PC-3 (cell line): ENCODE measurements around the gene FAM98B. TPM values are rescaled to one million over a fixed set of nuclear protein-coding genes. Genes with fewer than 3 reads are reported as not detected.

Experiments used
- ATAC-seq: fragments of 200-7000 bp; cut with Tn5 transposase; 2 replicates; pipeline ENCODE4 v1.9.1; 2020; ENCODE audit warnings: mild to moderate bottlenecking, moderate library complexity
- BruUV-seq: library from RNA; stranded (reverse); fragments of 400-500 nt; replicated peaks from 2 replicates; lab custom pipeline; 2021; lab: Mats Ljungman, UMichigan
- CTCF ChIA-PET: fragments of 300-600 bp; sonication (Branson Sonifier 250); formaldehyde crosslinking; loops from one replicate; lab custom pipeline; 2022; ENCODE audit warnings: antibody characterized with exemption; lab: Charles Lee
- POLR2A ChIA-PET: fragments of 300-600 bp; sonication (Branson Sonifier 250); formaldehyde crosslinking; loops from one replicate; lab custom pipeline; 2022; ENCODE audit warnings: antibody characterized with exemption; ENCODE audit not compliant: unreplicated experiment; lab: Charles Lee
- DNase-seq: peaks from one replicate; pipeline ENCODE4 v3.0.0-alpha.2; 2015
- H2AFZ ChIP-seq: fragments of 300-600 bp; sonication (generic); 2 replicates; pipeline ENCODE4 v1.6.0; 2016; ENCODE audit warnings: antibody characterized with exemption, low read length
- H3F3A ChIP-seq: fragments of 300-600 bp; sonication (generic); one replicate; pipeline ENCODE4 v1.6.0; 2017; ENCODE audit warnings: antibody characterized with exemption, low read length, control low read depth, mild to moderate bottlenecking; ENCODE audit not compliant: unreplicated experiment
- H3K27ac ChIP-seq: fragments of 300-600 bp; sonication (generic); 2 replicates; pipeline ENCODE4 v1.5.1; 2016; ENCODE audit warnings: mild to moderate bottlenecking, low read length
- H3K27me3 ChIP-seq: fragments of 300-600 bp; sonication (generic); 2 replicates; pipeline ENCODE4 v1.6.1; 2016; ENCODE audit warnings: low read length, mixed read lengths
- H3K36me3 ChIP-seq: fragments of 300-600 bp; sonication (generic); 2 replicates; pipeline ENCODE4 v1.6.1; 2016; ENCODE audit warnings: low read depth, mixed run types, low read length, mixed read lengths
- H3K4me1 ChIP-seq: fragments of 300-600 bp; sonication (generic); 2 replicates; pipeline ENCODE4 v1.5.1; 2016; ENCODE audit warnings: low read length; ENCODE audit not compliant: insufficient read depth
- H3K4me2 ChIP-seq: fragments of 300-600 bp; sonication (generic); 2 replicates; pipeline ENCODE4 v1.6.0; 2016; ENCODE audit warnings: low read length
- H3K4me3 ChIP-seq: fragments of 300-600 bp; sonication (generic); 2 replicates; pipeline ENCODE4 v1.5.1; 2016; ENCODE audit warnings: mild to moderate bottlenecking, low read length, mixed read lengths
- H3K79me2 ChIP-seq: fragments of 300-600 bp; sonication (generic); 2 replicates; pipeline ENCODE4 v1.6.1; 2017; ENCODE audit warnings: low read length, mixed read lengths
- H3K9ac ChIP-seq: fragments of 300-600 bp; sonication (generic); 2 replicates; pipeline ENCODE4 v1.6.0; 2016; ENCODE audit warnings: mild to moderate bottlenecking, low read length
- H3K9me2 ChIP-seq: fragments of 300-600 bp; sonication (generic); replicated peaks from 2 replicates; pipeline ENCODE4 v1.6.1; 2016; ENCODE audit warnings: mixed run types, low read length, mixed read lengths
- H3K9me3 ChIP-seq: fragments of 300-600 bp; sonication (generic); 2 replicates; pipeline ENCODE4 v1.6.1; 2016; ENCODE audit warnings: low read length, mixed read lengths
- H4K20me1 ChIP-seq: fragments of 300-600 bp; sonication (generic); 2 replicates; pipeline ENCODE4 v1.6.1; 2016; ENCODE audit warnings: low read length, mixed read lengths
- EZH2 ChIP-seq: fragments of 300-600 bp; sonication (generic); IDR thresholded peaks from one replicate; pipeline ENCODE4 v1.6.1; 2017; ENCODE audit warnings: antibody characterized with exemption, mild to moderate bottlenecking, low read length; ENCODE audit not compliant: unreplicated experiment
- EZH2phosphoT487 ChIP-seq: fragments of 300-600 bp; sonication (generic); IDR thresholded peaks from 2 replicates; pipeline ENCODE4 v1.6.1; 2018; ENCODE audit warnings: mild to moderate bottlenecking, antibody characterized with exemption, low read length, borderline replicate concordance
- intact Hi-C: fragments of 100-400 bp; cut with micrococcal nuclease; formaldehyde crosslinking; loops from 2 replicates; pipeline ENCODE4 v1.9.0; 2023
- total RNA-seq: library from RNA; depleted of rRNA; stranded (reverse); fragments of >200 nt; gene quantifications from 2 replicates; pipeline ENCODE4 v1.2.3, GENCODE V29; 2014
- TF ChIP-seq, protein P1 (sequence below): fragments of 300-600 bp; sonication (generic); conservative IDR thresholded peaks from 2 replicates; pipeline ENCODE4 v1.5.1; 2017; ENCODE audit warnings: antibody characterized with exemption, low read depth, mild to moderate bottlenecking, low read length

FAM98B gene
- total RNA-seq, 1 experiment from 2014 or later, result 7.8 TPM

- POLR2A ChIA-PET, result no interaction called here
- intact Hi-C loops, result loop anchor here (10.0 kb wide), 1 partner anchor 169 kb away; no protein-coding TSS in a partner anchor
- Histone ChIP-seq H3K4me1 (no peaks in the 10 kb centered on the region), H3F3A (no peaks in the 10 kb centered on the region), H3K4me2 (no peak overlapping the region), H3K36me3 (peaks cover 45% of the 10 kb centered on the region), H3K27ac (no peak overlapping the region), H3K9ac (no peak overlapping the region), H3K4me3 (no peak overlapping the region), H3K9me3 (no peaks in the 10 kb centered on the region), H3K79me2 (no peaks in the 10 kb centered on the region), H2AFZ (no peak overlapping the region), H3K9me2 (no peaks in the 10 kb centered on the region), H4K20me1 (no peaks in the 10 kb centered on the region), H3K27me3 (no peaks in the 10 kb centered on the region)
- no peak for TF ChIP-seq EZH2phosphoT487
- TF ChIP-seq, protein P1, sequence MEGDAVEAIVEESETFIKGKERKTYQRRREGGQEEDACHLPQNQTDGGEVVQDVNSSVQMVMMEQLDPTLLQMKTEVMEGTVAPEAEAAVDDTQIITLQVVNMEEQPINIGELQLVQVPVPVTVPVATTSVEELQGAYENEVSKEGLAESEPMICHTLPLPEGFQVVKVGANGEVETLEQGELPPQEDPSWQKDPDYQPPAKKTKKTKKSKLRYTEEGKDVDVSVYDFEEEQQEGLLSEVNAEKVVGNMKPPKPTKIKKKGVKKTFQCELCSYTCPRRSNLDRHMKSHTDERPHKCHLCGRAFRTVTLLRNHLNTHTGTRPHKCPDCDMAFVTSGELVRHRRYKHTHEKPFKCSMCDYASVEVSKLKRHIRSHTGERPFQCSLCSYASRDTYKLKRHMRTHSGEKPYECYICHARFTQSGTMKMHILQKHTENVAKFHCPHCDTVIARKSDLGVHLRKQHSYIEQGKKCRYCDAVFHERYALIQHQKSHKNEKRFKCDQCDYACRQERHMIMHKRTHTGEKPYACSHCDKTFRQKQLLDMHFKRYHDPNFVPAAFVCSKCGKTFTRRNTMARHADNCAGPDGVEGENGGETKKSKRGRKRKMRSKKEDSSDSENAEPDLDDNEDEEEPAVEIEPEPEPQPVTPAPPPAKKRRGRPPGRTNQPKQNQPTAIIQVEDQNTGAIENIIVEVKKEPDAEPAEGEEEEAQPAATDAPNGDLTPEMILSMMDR, result no peak
- no peak for TF ChIP-seq EZH2
- no TSS peak for BruUV-seq
- CTCF ChIA-PET, result interaction anchor here (0.6 kb wide), 1 partner anchor 156 kb away, joined by 4 read pairs; no protein-coding TSS in a partner anchor
- DNase-seq (no peak), ATAC-seq (no peak)
These were observed 21.4 kb downstream of the FAM98B start for GRCh38 chr15:38475361-38475760.

- Histone ChIP-seq H3K4me2 (no peak overlapping the region), H3F3A (no peaks in the 10 kb centered on the region), H3K9me2 (no peaks in the 10 kb centered on the region), H3K4me3 (no peak overlapping the region), H3K27ac (no peak overlapping the region), H3K9me3 (no peaks in the 10 kb centered on the region), H2AFZ (no peak overlapping the region), H3K27me3 (no peaks in the 10 kb centered on the region), H4K20me1 (no peaks in the 10 kb centered on the region), H3K9ac (no peak overlapping the region), H3K4me1 (no peaks in the 10 kb centered on the region), H3K79me2 (no peaks in the 10 kb centered on the region), H3K36me3 (peaks cover 45% of the 10 kb centered on the region)
- BruUV-seq, result no TSS peak
- ATAC-seq (no peak), DNase-seq (no peak)
- TF ChIP-seq, protein P1, result no peak
- TF ChIP-seq EZH2phosphoT487 (no peak), EZH2 (no peak)
- ChIA-PET POLR2A (no interaction called here), CTCF (no interaction called here)
- intact Hi-C loops, result loop anchor here (10.0 kb wide), 1 partner anchor 169 kb away; no protein-coding TSS in a partner anchor
These were observed 22.2 kb downstream of the FAM98B start for GRCh38 chr15:38476120-38476519.

- Histone ChIP-seq H3K4me2 (no peak overlapping the region), H3K4me1 (no peaks in the 10 kb centered on the region), H3K79me2 (no peaks in the 10 kb centered on the region), H3F3A (no peaks in the 10 kb centered on the region), H3K4me3 (no peak overlapping the region), H3K9ac (no peak overlapping the region), H3K9me2 (no peaks in the 10 kb centered on the region), H3K9me3 (no peaks in the 10 kb centered on the region), H3K27me3 (no peaks in the 10 kb centered on the region), H3K36me3 (peaks cover 54% of the 10 kb centered on the region), H4K20me1 (no peaks in the 10 kb centered on the region), H2AFZ (no peak overlapping the region), H3K27ac (no peak overlapping the region)
- ChIA-PET CTCF (no interaction called here), POLR2A (no interaction called here)
- no TSS peak for BruUV-seq
- no peak for ATAC-seq
- TF ChIP-seq EZH2phosphoT487 (no peak), EZH2 (no peak)
- TF ChIP-seq, protein P1, result no peak
- intact Hi-C loops, result loop anchor here (10.0 kb wide), 1 partner anchor 167 kb away; no protein-coding TSS in a partner anchor
- DNase-seq, result no peak
These were observed 23.7 kb downstream of the FAM98B start for GRCh38 chr15:38477637-38478036.
